MM.1S (cell line): ENCODE measurements around the gene DND1.

Experiments used
- DNase-seq: peaks from one replicate; pipeline ENCODE4 v3.0.0-alpha.2; 2015
- H2AFZ ChIP-seq: fragments of 300-600 bp; sonication (generic); 2 replicates; pipeline ENCODE4 v1.6.0; 2016; ENCODE audit warnings: antibody characterized with exemption, low read length
- H3F3A ChIP-seq: fragments of 300-600 bp; sonication (generic); 2 replicates; pipeline ENCODE4 v1.6.1; 2016; ENCODE audit warnings: mild to moderate bottlenecking, antibody characterized with exemption, low read length, moderate library complexity, mixed read lengths; ENCODE audit not compliant: insufficient read depth
- H3K27ac ChIP-seq: fragments of 300-600 bp; sonication (generic); 2 replicates; pipeline ENCODE4 v1.5.1; 2016; ENCODE audit warnings: mild to moderate bottlenecking, low read length
- H3K27me3 ChIP-seq: fragments of 300-600 bp; sonication (generic); replicated peaks from 2 replicates; pipeline ENCODE4 v1.6.0; 2016; ENCODE audit warnings: low read length; ENCODE audit not compliant: insufficient read depth
- H3K36me3 ChIP-seq: fragments of 300-600 bp; sonication (generic); replicated peaks from 2 replicates; pipeline ENCODE4 v1.6.1; 2016; ENCODE audit warnings: mild to moderate bottlenecking, low read length, mixed read lengths; ENCODE audit not compliant: insufficient read depth
- H3K4me1 ChIP-seq: fragments of 300-600 bp; sonication (generic); 2 replicates; pipeline ENCODE4 v1.6.1; 2016; ENCODE audit warnings: low read length, mixed read lengths
- H3K4me2 ChIP-seq: fragments of 300-600 bp; sonication (generic); 2 replicates; pipeline ENCODE4 v1.6.0; 2016; ENCODE audit warnings: low read depth, low read length
- H3K4me3 ChIP-seq: fragments of 300-600 bp; sonication (generic); 2 replicates; pipeline ENCODE4 v1.5.1; 2016; ENCODE audit warnings: low read length, mixed read lengths
- H3K79me2 ChIP-seq: fragments of 300-600 bp; sonication (generic); 2 replicates; pipeline ENCODE4 v1.6.1; 2016; ENCODE audit warnings: mixed run types, low read length, mixed read lengths
- H3K9ac ChIP-seq: fragments of 300-600 bp; sonication (generic); 2 replicates; pipeline ENCODE4 v1.6.1; 2016; ENCODE audit warnings: low read length, mixed read lengths
- H3K9me2 ChIP-seq: fragments of 300-600 bp; sonication (generic); replicated peaks from 2 replicates; pipeline ENCODE4 v1.6.1; 2016; ENCODE audit warnings: mild to moderate bottlenecking, low read length, mixed read lengths; ENCODE audit not compliant: insufficient read depth
- H3K9me3 ChIP-seq: fragments of 300-600 bp; sonication (generic); replicated peaks from 2 replicates; pipeline ENCODE4 v1.6.1; 2016; ENCODE audit warnings: mild to moderate bottlenecking, low read length, mixed read lengths; ENCODE audit not compliant: insufficient read depth
- H4K20me1 ChIP-seq: fragments of 300-600 bp; sonication (generic); 2 replicates; pipeline ENCODE4 v1.6.1; 2016; ENCODE audit warnings: mild to moderate bottlenecking, low read length, moderate library complexity, mixed read lengths; ENCODE audit not compliant: insufficient read depth
- CTCF ChIP-seq: fragments of 300-600 bp; sonication (generic); IDR thresholded peaks from 2 replicates; pipeline ENCODE4 v1.5.1; 2016; ENCODE audit warnings: antibody characterized with exemption, low read length, mixed read lengths
- EZH2 ChIP-seq: fragments of 300-600 bp; sonication (generic); optimal IDR thresholded peaks from 2 replicates; pipeline ENCODE3; 2017; ENCODE audit warnings: low read depth, mild to moderate bottlenecking, antibody characterized with exemption, low read length, mixed read lengths
- EZH2phosphoT487 ChIP-seq: fragments of 300-600 bp; sonication (generic); IDR thresholded peaks from 2 replicates; pipeline ENCODE4 v1.6.1; 2018; ENCODE audit warnings: antibody characterized with exemption, low read length

The DND1 gene

GRCh38 chr5:140694276-140694675, 20.9 kb upstream of the DND1 start:
- Histone ChIP-seq H3K36me3 (peaks cover 14% of the 10 kb centered on the region; the same call in 1 of the 2 replicates), H2AFZ (no peak overlapping the region), H3K9me2 (no peaks in the 10 kb centered on the region), H3K9me3 (no peaks in the 10 kb centered on the region), H3K27ac (no peak overlapping the region), H3K4me1 (peaks cover 10% of the 10 kb centered on the region; the same call in 1 of the 2 replicates), H3F3A (peaks cover 15% of the 10 kb centered on the region), H3K79me2 (peaks cover 49% of the 10 kb centered on the region), H4K20me1 (no peaks in the 10 kb centered on the region), H3K4me3 (no peak overlapping the region), H3K9ac (no peak overlapping the region), H3K27me3 (no peaks in the 10 kb centered on the region), H3K4me2 (no peak overlapping the region)
- DNase-seq = no peak
- TF ChIP-seq EZH2phosphoT487 = no peak
- TF ChIP-seq EZH2 = no peak
- no peak for TF ChIP-seq CTCF

- H3K4me1 ChIP-seq = peaks cover 10% of the 10 kb centered on the region; the same call in 1 of the 2 replicates
- peak; percentile 95 for DNase-seq
- H3K27me3 ChIP-seq = no peaks in the 10 kb centered on the region
- peaks cover 10% of the 10 kb centered on the region for H3K36me3 ChIP-seq
- H3K4me3 ChIP-seq = peak within 1 kb of the TSS; percentile 91
- H4K20me1 ChIP-seq = no peaks in the 10 kb centered on the region
- H3K27ac ChIP-seq = peak within 1 kb of the TSS; percentile 63
- H3K9me2 ChIP-seq = no peaks in the 10 kb centered on the region
- TF ChIP-seq EZH2 (no peak), EZH2phosphoT487 (no peak)
- peaks cover 55% of the 10 kb centered on the region for H3K79me2 ChIP-seq
- H3F3A ChIP-seq = peaks cover 15% of the 10 kb centered on the region
- peak within 1 kb of the TSS; percentile 87 for H3K4me2 ChIP-seq
- no peaks in the 10 kb centered on the region for H3K9me3 ChIP-seq
- peak within 1 kb of the TSS; percentile 93 for H2AFZ ChIP-seq
- H3K9ac ChIP-seq = peak within 1 kb of the TSS; percentile 80
Measured at GRCh38 chr5:140690941-140691924, 17.9 kb upstream of the DND1 start, which contains the start of the genes HARS1 and HARS2. Gene HARS1 (minus strand): TSS chr5:140691370. CDS start chr5:140691304, 66 bp downstream. Gene HARS2 (plus strand): TSS chr5:140691455. CDS start chr5:140691649, 194 bp downstream.

- TF ChIP-seq CTCF (no peak), EZH2phosphoT487 (no peak), EZH2 (no peak)
- Histone ChIP-seq H3K4me2 (peak overlapping the region; percentile 87), H3K4me3 (peak overlapping the region; percentile 91), H3K4me1 (peaks cover 10% of the 10 kb centered on the region; the same call in 1 of the 2 replicates), H4K20me1 (no peaks in the 10 kb centered on the region), H3K9ac (peak overlapping the region; percentile 80), H3K9me3 (no peaks in the 10 kb centered on the region), H2AFZ (peak overlapping the region; percentile 93), H3F3A (peaks cover 15% of the 10 kb centered on the region), H3K9me2 (no peaks in the 10 kb centered on the region), H3K27me3 (no peaks in the 10 kb centered on the region), H3K36me3 (peaks cover 10% of the 10 kb centered on the region), H3K79me2 (peaks cover 55% of the 10 kb centered on the region), H3K27ac (peak overlapping the region; percentile 63)
- no peak for DNase-seq
Measured at GRCh38 chr5:140690376-140690932, 17.1 kb upstream of the DND1 start.
